DMS79 treated with DMSO at 0.1 percent for 48 hours (cell line): Measurements from ENCODE around the gene NACC1.
"Not testable (repeated sequence)": the region's sequence is repeated elsewhere in the genome, so short reads cannot be mapped to it uniquely, and the experiment has no call there.

Experiments used
- DNase-seq: peaks from one replicate; lab custom pipeline; 2025; lab: John Stamatoyannopoulos, UW

The NACC1 gene

DNA sequence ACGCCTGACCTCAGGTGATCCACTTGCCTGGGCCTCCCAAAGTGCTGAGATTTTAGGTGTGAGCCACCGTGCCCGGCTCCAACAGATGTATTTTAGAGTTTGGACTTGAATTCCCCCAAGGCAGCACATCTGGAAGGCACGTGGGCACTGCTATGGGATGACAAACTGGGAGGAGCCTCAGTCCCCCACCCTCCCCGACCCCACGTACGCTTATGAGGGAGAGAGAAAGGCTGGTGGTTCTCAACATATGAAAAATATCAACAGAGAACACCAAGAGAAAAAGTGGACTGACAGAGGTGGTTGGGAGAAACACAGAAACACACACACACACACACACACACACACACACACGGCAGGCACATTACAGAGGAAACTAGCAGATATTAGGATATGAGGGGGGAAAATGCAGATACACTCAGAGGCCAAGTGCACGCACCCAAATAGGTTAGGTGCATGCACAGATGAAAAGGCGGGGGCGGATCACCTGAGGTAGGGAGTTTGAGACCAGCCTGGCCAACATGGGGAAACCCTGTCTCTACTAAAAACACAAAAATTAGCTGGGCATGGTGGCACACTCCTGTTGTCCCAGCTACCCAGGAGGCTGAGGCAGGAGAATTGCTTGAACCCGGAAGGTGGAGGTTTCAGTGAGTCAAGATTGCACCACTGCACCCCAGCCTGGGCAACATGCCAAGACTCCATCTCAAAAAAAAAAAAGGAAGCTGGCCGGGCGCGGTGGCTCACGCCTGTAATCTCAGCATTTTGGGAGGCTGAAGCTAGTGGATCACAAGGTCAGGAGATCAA lies 28.9 kb downstream of the NACC1 start:
- no peak for DNase-seq

DNA sequence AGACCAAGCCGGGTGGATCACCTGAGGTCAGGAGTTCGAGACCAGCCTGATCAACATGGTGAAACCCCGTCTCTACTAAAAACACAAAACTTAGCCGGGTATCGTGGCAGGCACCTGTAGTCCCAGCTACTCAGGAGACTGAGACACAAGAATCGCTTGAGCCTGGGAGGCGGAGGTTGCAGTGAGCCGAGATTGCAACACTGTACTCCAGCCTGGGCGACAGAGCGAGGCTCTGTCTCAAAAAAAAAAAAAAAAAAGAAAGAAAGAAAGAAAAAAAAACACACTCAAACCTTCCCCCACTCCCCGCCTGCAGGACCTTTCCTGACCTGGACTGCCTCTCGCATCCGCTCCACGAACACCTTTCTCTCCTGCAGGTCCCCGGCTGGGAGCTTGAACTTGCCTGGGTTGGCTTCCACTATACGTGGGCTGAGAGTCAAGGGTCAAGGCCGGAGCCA lies 31.1 kb downstream of the NACC1 start:
- DNase-seq: not testable (repeated sequence)

- DNase-seq: peak; percentile 53
Observed at GRCh38 chr19:13149628-13150186, 31.6 kb downstream of the NACC1 start.

DNA sequence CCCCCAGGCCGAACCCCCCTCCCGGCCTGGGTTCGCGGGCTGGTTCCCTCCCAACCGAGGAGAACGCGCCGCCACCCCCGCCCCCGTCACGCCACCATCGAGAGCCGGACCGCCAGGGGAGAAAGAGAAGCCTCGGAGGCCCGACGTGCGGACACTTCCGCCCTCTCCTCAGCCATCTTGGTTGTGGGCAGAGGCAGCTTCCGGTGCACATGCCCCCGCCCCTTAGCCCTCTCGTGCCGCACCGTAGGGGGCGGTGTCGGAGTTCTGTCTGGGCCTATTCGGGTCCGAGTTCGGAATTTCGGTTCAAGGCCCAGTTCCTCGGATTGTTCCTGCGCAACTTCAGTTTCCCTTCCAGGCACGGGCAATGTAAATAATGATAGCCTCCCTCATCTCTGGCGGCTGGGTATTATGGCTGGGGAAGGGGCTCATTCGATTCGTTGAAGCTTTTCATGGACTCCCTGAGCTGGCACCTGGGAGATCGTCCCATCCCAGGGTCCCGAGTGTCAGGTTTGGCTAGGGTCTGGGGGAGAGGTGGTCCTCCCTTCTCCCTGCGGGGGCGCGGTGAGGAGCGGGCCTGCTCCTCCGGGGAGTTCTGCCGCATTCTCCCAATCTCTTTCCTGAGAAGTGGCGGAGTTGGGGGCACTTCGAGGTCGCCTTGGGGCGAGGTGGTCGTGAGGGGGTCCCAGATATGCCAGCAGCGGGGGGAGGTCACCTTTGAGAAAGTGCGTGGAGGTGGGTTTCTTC lies 32.3 kb downstream of the NACC1 start, which contains the start of the genes IER2 and STX10:
TSS of gene IER2 (plus strand) at position 225 of the 744 bp plus-strand sequence. CDS start 2,776 bp downstream, outside the sequence.
TSS of gene STX10 (minus strand) at position 189 of the 744 bp plus-strand sequence. CDS start 202 bp downstream, outside the sequence.
- peak; percentile 81 for DNase-seq

GRCh38 chr19:13150931-13151604 lies 33.0 kb downstream of the NACC1 start:
- no peak for DNase-seq

DNA sequence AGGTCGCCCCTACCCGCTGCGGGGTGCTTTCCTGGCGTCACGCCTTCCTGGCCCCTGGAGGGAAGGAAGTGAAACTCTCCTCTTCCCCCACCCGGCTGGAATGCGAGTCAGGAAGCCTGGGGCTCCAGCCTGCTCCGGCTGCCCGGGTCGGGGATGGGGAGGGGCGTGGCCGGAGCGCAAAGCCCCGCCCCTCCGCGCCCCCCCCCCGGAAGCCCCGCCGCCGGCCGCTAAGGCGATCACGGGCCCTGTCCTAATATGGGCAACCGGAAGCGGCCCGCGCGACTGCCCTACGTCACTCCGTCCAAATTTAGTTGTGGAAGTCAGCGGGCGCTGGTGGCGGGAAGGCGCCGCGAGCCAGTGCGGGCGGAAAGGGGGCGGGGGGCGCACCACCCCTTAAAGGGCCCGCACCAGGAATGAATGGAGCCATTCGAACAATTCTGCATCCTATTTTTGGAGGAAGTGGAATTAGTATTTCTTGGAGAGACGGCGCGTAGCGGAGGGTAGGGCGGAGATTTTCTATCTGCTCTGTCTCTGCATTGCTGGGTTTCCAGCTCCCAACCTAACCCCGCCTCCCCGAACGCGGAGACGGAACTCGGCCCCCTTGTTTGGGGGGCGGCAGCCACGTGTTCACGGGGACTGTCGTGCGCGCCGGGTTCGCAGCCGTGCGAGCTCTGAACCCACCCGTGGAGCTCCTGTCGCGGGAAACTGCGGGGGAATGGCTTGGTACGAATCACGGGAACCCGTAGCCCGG lies 33.7 kb downstream of the NACC1 start:
- peak; percentile 96 for DNase-seq

DNA sequence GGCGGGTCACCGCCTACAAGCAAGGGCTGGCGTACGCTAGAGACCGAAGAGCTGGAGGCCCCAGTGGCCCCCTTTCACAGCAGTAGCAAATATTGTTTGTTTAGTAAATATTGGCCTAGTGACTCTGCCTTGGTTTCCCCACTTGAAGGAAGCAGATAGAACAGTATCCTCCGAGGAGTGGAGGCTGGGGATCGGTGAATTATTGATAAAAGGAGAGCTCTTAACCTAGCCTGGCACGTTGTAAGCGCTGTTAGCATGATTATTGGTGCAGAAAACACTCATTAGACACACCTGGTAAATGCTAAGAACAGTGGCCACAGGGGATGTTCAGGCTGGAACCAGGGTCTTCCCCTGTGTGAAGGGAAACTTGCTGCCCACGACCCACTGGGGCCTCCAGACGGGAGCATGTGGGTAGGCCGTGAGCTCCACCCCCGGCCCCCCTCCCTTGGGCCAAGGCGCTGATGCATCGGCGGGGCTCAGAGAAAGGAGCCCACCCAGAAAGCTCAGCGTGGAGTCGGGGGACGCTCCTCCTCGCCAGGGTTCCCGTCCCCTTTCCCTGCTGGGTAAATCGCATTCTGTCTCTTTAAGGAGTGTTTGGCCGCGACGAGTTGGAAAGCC lies 34.4 kb downstream of the NACC1 start:
- peak; percentile 35 for DNase-seq

DNA sequence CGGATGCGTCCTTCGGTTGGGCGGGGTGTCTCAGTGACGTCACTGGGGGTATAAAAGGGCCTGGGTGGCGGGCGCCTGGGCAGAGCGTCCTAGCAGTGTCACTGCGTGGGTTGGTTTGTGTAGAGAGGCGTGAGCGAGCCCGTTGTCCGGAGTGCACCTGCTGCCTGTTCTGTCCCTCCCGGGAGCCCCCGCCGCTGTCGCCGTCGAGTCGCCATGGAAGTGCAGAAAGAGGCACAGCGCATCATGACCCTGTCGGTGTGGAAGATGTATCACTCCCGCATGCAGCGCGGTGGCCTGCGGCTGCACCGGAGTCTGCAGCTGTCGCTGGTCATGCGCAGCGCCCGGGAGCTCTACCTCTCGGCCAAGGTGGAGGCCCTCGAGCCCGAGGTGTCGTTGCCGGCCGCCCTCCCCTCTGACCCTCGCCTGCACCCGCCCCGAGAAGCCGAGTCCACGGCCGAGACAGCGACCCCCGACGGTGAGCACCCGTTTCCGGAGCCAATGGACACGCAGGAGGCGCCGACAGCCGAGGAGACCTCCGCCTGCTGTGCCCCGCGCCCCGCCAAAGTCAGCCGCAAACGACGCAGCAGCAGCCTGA lies 35.0 kb downstream of the NACC1 start:
- peak; percentile 87 for DNase-seq

DNA sequence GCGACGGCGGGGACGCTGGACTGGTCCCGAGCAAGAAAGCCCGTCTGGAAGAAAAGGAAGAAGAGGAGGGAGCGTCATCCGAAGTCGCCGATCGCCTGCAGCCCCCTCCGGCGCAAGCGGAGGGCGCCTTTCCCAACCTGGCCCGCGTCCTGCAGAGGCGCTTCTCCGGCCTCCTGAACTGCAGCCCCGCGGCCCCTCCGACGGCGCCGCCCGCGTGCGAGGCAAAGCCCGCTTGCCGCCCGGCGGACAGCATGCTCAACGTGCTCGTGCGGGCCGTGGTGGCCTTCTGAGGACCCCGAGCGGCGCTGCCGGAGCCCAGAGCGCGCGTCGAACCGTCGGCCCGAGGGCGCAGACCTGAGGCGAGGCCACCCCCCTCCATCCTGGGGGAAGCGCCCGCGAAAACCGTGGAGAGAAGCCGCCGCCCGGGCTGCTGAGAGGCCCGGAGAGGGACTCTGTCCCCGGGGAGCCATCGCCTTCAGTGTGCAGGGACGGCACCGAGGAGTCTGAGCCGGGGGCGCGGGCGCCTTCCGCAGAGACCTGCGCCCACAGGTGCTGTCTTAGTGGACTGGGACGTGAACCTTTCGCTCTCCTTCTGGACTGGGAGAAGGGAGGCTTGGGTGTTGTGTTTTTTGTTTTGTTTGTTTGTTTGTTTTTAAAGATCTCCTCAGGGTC lies 35.6 kb downstream of the NACC1 start:
- peak; percentile 32 for DNase-seq

- peak; percentile 31 for DNase-seq
Observed at GRCh38 chr19:13154241-13154778, 36.2 kb downstream of the NACC1 start.

DNA sequence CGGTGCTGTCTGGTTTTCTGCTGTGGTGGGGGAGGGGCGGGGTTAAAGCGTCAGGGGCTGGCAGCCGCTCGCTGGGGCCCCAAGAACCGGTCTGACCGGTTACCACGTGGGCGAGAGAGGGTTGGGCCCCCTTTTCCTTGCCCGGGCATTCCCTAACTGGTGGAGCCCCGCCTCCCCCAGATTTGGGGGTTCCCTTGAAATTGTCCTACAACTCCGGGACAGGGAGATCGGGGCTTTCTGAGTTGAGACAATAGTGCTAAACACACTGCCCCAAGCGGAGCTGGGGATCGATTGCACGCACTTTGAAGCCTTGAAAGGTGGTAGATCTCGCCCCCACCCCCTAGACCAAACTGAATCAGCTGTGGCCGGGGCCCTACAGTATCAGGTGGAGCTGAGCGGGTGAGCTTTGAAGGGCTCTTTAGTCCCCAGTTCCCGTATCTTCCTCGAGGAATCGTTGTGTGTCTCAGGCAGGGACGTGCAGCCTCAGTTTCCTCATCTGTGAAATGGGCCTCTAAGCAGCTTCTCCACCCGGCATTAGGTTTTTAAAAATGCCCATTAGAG lies 36.9 kb downstream of the NACC1 start:
- peak; percentile 87 for DNase-seq

GRCh38 chr19:13155472-13156359 lies 37.7 kb downstream of the NACC1 start:
- DNase-seq: peak; percentile 64

- DNase-seq: no peak
Observed at GRCh38 chr19:13159713-13160112, 41.6 kb downstream of the NACC1 start.

DNA sequence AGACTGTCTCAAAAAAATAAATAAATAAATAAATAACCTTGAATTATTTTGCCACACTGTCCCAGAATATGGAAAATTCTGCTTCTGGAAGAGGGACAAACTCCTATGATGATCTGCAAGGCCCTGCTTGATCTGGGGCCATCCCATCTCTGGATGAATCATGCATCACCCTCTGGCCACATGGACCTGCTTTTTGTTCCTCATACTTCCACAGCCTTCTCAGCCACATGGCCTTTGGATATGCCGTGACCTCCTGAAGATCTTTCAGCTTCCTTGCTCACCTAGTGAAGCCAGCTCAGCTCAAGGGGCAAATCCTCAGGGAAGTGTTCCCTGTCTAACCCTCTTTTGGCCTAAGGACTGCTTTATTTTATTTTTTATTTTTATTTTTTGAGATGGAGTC lies 42.5 kb downstream of the NACC1 start:
- no peak for DNase-seq

GRCh38 chr19:13162724-13163608 lies 44.9 kb downstream of the NACC1 start:
- peak; percentile 96 for DNase-seq

DNA sequence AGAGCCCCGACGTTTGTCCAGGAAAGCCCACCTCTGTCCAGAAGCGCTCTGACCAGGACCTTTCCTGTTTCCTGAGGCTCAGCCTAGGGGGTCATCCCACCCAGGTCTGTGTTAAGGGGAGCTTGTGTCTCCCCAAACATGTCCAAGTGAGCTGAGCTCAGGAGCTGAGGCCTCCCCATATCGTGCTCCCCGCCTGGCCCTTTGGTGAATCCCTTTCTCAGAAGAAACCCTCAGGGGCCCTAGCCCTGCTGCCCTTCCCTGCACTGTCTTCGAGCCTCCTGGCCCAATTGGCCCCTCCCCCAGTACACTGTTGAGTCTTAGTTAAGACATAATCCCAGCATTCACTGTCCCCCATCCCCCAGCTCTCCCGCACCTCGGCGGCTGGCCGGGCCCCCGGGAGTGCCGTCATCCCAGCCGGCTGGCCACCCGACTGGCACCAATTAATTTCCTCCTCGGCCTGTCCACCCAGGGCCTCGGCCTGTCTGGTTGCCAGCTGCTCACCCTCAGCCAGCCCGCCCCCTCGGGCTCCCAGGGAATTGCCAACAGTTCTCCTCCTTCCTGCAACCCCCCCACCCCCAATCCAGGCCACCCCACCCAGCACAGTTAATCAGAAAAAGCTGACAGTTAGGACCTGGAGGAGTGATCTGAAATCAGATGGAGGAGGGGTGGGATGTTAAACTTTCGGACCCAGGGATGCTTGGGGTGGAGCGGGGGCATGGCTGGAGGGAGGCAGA lies 45.7 kb downstream of the NACC1 start:
- DNase-seq: peak; percentile 78
